ENCODE data around the gene AP1S1.
"Not testable (repeated sequence)": the region's sequence is repeated elsewhere in the genome, so short reads cannot be mapped to it uniquely, and the experiment has no call there.

AP1S1 gene

DNA sequence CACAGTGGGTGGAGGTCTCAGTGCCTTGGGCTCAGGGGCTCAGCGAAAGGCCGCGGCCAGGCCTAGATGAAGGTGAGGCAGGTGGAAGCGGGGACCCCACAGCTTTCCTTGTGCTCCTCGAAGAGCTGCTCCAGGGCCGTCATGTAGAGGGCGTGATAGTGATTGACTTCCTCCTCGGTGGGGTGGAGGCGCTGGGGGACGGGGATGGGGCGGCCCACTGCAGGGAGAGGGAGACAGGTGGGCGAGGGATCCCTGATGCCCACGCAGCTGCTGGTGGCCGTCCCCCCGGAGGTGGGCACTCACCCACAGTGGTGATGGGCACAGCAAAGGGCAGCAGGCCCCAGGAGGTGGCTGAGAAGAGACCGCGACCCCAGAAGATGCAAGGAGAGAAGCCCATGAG, 41.6 kb downstream of the AP1S1 start:
- DNase-seq (ENCODE audit: extremely low spot score) = no peak
- ChIA-PET POLR2A (interaction anchor here (0.8 kb wide), 1 partner anchor 13 kb away, joined by 3 read pairs; no protein-coding TSS in a partner anchor), CTCF (interaction anchor here (5.5 kb wide), 1 partner anchor 54 kb away, joined by 112 read pairs; no protein-coding TSS in a partner anchor)
- no peak for TF ChIP-seq NFRKB (IDR thresholded peaks at IDR 0.05)
- no peak for TF ChIP-seq L3MBTL2 (conservative IDR thresholded peaks at IDR 0.05)
- TF ChIP-seq HDGF (IDR thresholded peaks at IDR 0.05; ENCODE audit: borderline replicate concordance) = no peak
- no peak for TF ChIP-seq FOXM1 (IDR thresholded peaks at IDR 0.05; ENCODE audit: borderline replicate concordance)
- no peak for TF ChIP-seq ARNT (IDR thresholded peaks at IDR 0.05)
- no peak for TF ChIP-seq CTBP1 (IDR thresholded peaks at IDR 0.05; ENCODE audit: borderline replicate concordance)
- no peak for TF ChIP-seq BHLHE40 (IDR thresholded peaks at IDR 0.05; ENCODE audit: borderline replicate concordance)
- no peak for TF ChIP-seq ELF4 (IDR thresholded peaks at IDR 0.05)
- no peak for TF ChIP-seq FOXA1 (IDR thresholded peaks at IDR 0.05)
- no peak for TF ChIP-seq SP1 (IDR thresholded peaks at IDR 0.05)
- TF ChIP-seq, protein P1, sequence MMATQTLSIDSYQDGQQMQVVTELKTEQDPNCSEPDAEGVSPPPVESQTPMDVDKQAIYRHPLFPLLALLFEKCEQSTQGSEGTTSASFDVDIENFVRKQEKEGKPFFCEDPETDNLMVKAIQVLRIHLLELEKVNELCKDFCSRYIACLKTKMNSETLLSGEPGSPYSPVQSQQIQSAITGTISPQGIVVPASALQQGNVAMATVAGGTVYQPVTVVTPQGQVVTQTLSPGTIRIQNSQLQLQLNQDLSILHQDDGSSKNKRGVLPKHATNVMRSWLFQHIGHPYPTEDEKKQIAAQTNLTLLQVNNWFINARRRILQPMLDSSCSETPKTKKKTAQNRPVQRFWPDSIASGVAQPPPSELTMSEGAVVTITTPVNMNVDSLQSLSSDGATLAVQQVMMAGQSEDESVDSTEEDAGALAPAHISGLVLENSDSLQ (IDR thresholded peaks at IDR 0.05) = no peak
- TF ChIP-seq TARDBP (IDR thresholded peaks at IDR 0.05) = no peak
- TF ChIP-seq SUZ12 (IDR thresholded peaks at IDR 0.05) = no peak
- TF ChIP-seq ZNF384 (IDR thresholded peaks at IDR 0.05) = no peak
- TF ChIP-seq LEF1 (IDR thresholded peaks at IDR 0.05; ENCODE audit: borderline replicate concordance) = no peak
- no peak for TF ChIP-seq FOXK2 (IDR thresholded peaks at IDR 0.05)

DNA sequence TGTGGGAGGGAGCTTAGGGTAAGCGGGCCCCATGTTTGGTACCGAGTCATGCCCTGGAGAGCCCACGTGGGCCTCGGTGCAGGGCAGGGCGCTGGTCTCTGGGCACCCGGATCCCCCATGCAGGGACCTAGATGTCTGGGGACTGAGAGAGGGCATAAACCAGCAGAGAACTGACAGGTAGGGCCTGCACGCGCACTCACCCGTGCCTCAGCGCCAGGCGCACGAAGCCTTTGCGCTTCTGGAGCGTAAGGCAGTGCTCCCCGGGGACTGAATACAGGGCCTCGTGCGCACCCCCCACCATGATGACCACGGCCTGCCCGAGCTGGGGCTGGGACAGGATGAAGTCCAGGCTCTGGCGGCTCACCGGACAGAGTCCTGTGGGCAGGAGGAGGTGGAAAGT, 43.7 kb downstream of the AP1S1 start:
- DNase-seq (ENCODE audit: extremely low spot score) = no peak
- no peak for TF ChIP-seq LEF1 (IDR thresholded peaks at IDR 0.05; ENCODE audit: borderline replicate concordance)
- TF ChIP-seq FOXM1 (IDR thresholded peaks at IDR 0.05; ENCODE audit: borderline replicate concordance) = no peak
- no peak for TF ChIP-seq BHLHE40 (IDR thresholded peaks at IDR 0.05; ENCODE audit: borderline replicate concordance)
- TF ChIP-seq SP1 (IDR thresholded peaks at IDR 0.05) = no peak
- CTCF ChIA-PET = no interaction called here
- POLR2A ChIA-PET = no interaction called here

DNA sequence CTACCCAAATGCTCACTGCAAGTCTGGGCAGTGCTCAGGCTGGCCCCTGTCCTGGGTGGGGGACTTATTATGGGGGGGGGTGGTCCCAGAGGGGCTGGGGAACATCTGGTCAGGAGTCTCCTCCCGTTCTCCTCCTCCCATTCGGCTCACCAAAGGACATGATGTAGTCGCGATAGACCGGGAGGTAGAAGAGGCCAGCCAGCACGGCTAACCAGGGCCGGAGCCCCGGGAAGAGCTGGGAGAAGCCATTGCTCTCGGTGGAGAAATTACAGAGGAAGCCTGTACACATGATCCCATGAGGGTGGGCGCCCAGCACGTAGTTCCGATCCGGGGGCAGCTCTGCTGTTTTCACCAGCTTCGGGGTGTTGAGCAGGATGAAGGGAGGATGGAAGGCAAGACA, 44.2 kb downstream of the AP1S1 start:
- no peak for DNase-seq (ENCODE audit: extremely low spot score)
- TF ChIP-seq BHLHE40 (IDR thresholded peaks at IDR 0.05; ENCODE audit: borderline replicate concordance) (no peak), FOXK2 (IDR thresholded peaks at IDR 0.05) (no peak), LEF1 (IDR thresholded peaks at IDR 0.05; ENCODE audit: borderline replicate concordance) (no peak), FOXA1 (IDR thresholded peaks at IDR 0.05) (no peak), ARNT (IDR thresholded peaks at IDR 0.05) (no peak), HDGF (IDR thresholded peaks at IDR 0.05; ENCODE audit: borderline replicate concordance) (no peak), SP1 (IDR thresholded peaks at IDR 0.05) (no peak), TARDBP (IDR thresholded peaks at IDR 0.05) (no peak), L3MBTL2 (conservative IDR thresholded peaks at IDR 0.05) (no peak), ZNF384 (IDR thresholded peaks at IDR 0.05) (no peak), NFRKB (IDR thresholded peaks at IDR 0.05) (no peak), ELF4 (IDR thresholded peaks at IDR 0.05) (no peak)
- TF ChIP-seq, protein P1 (IDR thresholded peaks at IDR 0.05) = no peak
- POLR2A ChIA-PET = interaction anchor here (0.6 kb wide), 1 partner anchor 12 kb away, joined by 3 read pairs; no protein-coding TSS in a partner anchor
- CTCF ChIA-PET = no interaction called here

DNA sequence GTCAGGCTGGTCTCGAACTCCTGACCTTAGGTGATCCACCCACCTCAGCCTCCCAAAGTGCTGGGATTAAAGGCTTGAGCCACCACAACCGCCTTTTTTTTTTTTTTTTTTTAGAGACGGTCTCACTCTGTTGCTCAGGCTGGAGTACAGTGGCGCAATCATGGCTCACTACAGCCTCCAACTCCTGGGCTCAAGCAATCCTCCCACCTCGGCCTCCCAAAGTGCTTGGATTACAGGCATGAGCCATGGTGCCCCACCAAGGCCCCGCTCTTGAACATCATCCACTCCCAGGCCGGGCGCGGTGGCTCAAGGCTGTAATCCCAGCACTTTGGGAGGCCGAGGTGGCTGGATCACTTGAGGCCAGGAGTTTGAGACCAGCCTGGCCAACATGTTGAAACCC, 45.2 kb downstream of the AP1S1 start:
- CTCF ChIA-PET = interaction anchor here (1.1 to 1.3 kb wide), 2 partner anchors 19 to 62 kb away, joined by 3 read pairs; partner anchors contain the start of gene ZNHIT1
- DNase-seq (ENCODE audit: extremely low spot score); POLR2A ChIA-PET: not testable (repeated sequence)

DNA sequence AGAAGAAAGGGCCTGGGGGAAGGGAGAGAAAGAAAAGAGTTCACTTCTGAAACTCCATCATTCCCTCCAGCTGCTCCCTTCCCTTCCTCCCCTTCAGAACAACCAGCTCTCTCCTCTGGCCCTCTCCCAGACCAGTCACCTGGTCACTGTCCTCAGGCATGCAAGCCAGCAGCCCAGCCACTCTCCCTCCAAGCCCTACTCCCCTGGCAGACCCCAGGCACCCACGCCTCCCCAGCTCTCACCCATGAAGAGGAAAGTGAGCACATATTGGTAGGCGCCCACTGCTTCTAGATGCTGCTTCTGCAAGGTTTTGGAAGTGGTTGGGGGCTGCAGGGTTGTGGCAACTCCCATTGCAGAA, 46.2 kb downstream of the AP1S1 start:
- ChIA-PET CTCF (interaction anchor here (0.6 to 2.0 kb wide), 4 partner anchors 18 to 82 kb away, joined by 3 to 5 read pairs (median 3); partner anchors contain the start of gene ZNHIT1), POLR2A (interaction anchor here (0.6 to 0.9 kb wide), 2 partner anchors 17 to 18 kb away, joined by 3 read pairs; partner anchors contain the start of genes PLOD3 and ZNHIT1)
- no peak for DNase-seq (ENCODE audit: extremely low spot score)
- no peak for TF ChIP-seq FOXK2 (IDR thresholded peaks at IDR 0.05)
- TF ChIP-seq CTBP1 (IDR thresholded peaks at IDR 0.05; ENCODE audit: borderline replicate concordance) = no peak
- no peak for TF ChIP-seq NFRKB (IDR thresholded peaks at IDR 0.05)
- TF ChIP-seq FOXA1 (IDR thresholded peaks at IDR 0.05) = no peak
- TF ChIP-seq, protein P1 (IDR thresholded peaks at IDR 0.05) = no peak
- TF ChIP-seq BHLHE40 (IDR thresholded peaks at IDR 0.05; ENCODE audit: borderline replicate concordance) = no peak
- no peak for TF ChIP-seq LEF1 (IDR thresholded peaks at IDR 0.05; ENCODE audit: borderline replicate concordance)
- TF ChIP-seq L3MBTL2 (conservative IDR thresholded peaks at IDR 0.05) = no peak
- no peak for TF ChIP-seq SP1 (IDR thresholded peaks at IDR 0.05)
- no peak for TF ChIP-seq ELF4 (IDR thresholded peaks at IDR 0.05)
- no peak for TF ChIP-seq ARNT (IDR thresholded peaks at IDR 0.05)
- TF ChIP-seq ZNF384 (IDR thresholded peaks at IDR 0.05) = no peak

DNA sequence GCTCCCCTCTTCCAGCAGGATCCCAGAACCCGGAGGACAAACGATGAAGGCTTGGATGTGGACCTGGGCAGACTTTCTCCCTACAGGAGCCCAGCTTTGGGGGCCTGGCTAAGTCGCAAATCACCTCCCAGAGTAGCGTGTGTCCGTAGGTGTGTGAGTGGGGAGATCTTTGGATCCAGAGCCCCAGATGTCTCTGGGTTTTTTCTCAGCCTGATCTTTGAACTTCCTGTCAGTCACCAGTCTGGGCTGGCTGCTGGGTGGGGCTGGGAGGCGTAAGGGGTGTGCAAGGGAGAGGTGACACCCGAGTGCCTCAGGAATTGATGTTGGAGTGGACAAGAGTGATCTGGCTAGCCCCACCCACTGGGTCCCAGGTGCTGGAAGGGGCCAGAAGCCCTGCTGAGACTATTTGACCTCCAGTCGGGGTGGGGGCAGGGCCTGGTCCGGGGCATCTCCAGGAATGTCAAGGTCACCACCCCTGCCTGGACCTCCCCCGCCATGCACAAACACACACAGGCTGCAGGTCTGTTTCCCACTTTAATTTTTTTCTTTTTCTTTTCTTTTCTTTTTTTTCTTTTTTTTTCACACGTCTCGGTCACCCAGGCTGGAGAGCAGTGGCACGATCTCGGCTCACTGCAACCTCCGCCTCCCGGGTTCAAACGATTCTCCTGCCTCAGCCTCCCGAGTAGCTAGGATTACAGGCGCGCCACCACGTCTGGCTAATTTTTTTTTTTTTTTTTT, 46.8 kb downstream of the AP1S1 start, which contains the start of gene MOGAT3:
MOGAT3 (minus strand) TSS at position 175 of the 738 bp plus-strand sequence. CDS start 182 bp downstream, outside the sequence.
- ChIA-PET POLR2A (interaction anchor here (0.6 to 0.9 kb wide), 2 partner anchors 17 to 19 kb away, joined by 3 read pairs; partner anchors contain the start of genes PLOD3 and ZNHIT1), CTCF (interaction anchor here (2.0 kb wide), 1 partner anchor 57 kb away, joined by 5 read pairs; no protein-coding TSS in a partner anchor)
- DNase-seq (ENCODE audit: extremely low spot score) = no peak
- TF ChIP-seq BHLHE40 (IDR thresholded peaks at IDR 0.05; ENCODE audit: borderline replicate concordance) (no peak), FOXK2 (IDR thresholded peaks at IDR 0.05) (no peak), ELF4 (IDR thresholded peaks at IDR 0.05) (no peak), CTBP1 (IDR thresholded peaks at IDR 0.05; ENCODE audit: borderline replicate concordance) (no peak), HDGF (IDR thresholded peaks at IDR 0.05; ENCODE audit: borderline replicate concordance) (no peak)
